ENCODE results near the gene CLIC1. TPM values are rescaled to one million over a fixed set of nuclear protein-coding genes. Genes with fewer than 3 reads are reported as not detected.

Gene CLIC1
- total and polyA plus RNA-seq, 2 experiments from 2014 or later: 269 to 296 TPM

GRCh38 chr6:31687860-31688693, 48.3 kb downstream of the CLIC1 start (continued):
- TF ChIP-seq, protein P1, sequence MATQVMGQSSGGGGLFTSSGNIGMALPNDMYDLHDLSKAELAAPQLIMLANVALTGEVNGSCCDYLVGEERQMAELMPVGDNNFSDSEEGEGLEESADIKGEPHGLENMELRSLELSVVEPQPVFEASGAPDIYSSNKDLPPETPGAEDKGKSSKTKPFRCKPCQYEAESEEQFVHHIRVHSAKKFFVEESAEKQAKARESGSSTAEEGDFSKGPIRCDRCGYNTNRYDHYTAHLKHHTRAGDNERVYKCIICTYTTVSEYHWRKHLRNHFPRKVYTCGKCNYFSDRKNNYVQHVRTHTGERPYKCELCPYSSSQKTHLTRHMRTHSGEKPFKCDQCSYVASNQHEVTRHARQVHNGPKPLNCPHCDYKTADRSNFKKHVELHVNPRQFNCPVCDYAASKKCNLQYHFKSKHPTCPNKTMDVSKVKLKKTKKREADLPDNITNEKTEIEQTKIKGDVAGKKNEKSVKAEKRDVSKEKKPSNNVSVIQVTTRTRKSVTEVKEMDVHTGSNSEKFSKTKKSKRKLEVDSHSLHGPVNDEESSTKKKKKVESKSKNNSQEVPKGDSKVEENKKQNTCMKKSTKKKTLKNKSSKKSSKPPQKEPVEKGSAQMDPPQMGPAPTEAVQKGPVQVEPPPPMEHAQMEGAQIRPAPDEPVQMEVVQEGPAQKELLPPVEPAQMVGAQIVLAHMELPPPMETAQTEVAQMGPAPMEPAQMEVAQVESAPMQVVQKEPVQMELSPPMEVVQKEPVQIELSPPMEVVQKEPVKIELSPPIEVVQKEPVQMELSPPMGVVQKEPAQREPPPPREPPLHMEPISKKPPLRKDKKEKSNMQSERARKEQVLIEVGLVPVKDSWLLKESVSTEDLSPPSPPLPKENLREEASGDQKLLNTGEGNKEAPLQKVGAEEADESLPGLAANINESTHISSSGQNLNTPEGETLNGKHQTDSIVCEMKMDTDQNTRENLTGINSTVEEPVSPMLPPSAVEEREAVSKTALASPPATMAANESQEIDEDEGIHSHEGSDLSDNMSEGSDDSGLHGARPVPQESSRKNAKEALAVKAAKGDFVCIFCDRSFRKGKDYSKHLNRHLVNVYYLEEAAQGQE (IDR thresholded peaks at IDR 0.05; ENCODE audit: unreplicated experiment): no peak
- TF ChIP-seq EZH2phosphoT487 (IDR thresholded peaks at IDR 0.05; ENCODE audit: unreplicated experiment) (no peak), ZNF331 (CRISPR knock-in tag; IDR thresholded peaks at IDR 0.05; ENCODE audit: low read depth) (no peak), ETS1 (IDR thresholded peaks at IDR 0.05) (no peak), ZNF114 (CRISPR knock-in tag; IDR thresholded peaks at IDR 0.05) (no peak), NANOG (IDR thresholded peaks at IDR 0.05; ENCODE audit: borderline replicate concordance) (no peak), JUNB (IDR thresholded peaks at IDR 0.05; ENCODE audit: unreplicated experiment) (no peak), STAT1 (IDR thresholded peaks at IDR 0.05; ENCODE audit: unreplicated experiment) (no peak), CREB1 (CRISPR knock-in tag; IDR thresholded peaks at IDR 0.05; ENCODE audit: low read depth) (no peak)

- ATAC-seq (no peak), DNase-seq (ENCODE audit: low spot score) (no peak)
- TF ChIP-seq, protein P2, sequence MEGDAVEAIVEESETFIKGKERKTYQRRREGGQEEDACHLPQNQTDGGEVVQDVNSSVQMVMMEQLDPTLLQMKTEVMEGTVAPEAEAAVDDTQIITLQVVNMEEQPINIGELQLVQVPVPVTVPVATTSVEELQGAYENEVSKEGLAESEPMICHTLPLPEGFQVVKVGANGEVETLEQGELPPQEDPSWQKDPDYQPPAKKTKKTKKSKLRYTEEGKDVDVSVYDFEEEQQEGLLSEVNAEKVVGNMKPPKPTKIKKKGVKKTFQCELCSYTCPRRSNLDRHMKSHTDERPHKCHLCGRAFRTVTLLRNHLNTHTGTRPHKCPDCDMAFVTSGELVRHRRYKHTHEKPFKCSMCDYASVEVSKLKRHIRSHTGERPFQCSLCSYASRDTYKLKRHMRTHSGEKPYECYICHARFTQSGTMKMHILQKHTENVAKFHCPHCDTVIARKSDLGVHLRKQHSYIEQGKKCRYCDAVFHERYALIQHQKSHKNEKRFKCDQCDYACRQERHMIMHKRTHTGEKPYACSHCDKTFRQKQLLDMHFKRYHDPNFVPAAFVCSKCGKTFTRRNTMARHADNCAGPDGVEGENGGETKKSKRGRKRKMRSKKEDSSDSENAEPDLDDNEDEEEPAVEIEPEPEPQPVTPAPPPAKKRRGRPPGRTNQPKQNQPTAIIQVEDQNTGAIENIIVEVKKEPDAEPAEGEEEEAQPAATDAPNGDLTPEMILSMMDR (conservative IDR thresholded peaks at IDR 0.05; ENCODE audit: low read depth in 2 of 2): 0 out of 4 replicates have a peak, but pooled peaks of 1 of the 2 experiments have one; percentile 20
- no peak for TF ChIP-seq CREB1 (CRISPR knock-in tag; IDR thresholded peaks at IDR 0.05; ENCODE audit: low read depth)
- no peak overlapping the region for H3K27ac Mint-ChIP-seq
- Histone ChIP-seq H3K4me3 (no peak overlapping the region), H3K27me3 (ENCODE audit: insufficient read depth) (peaks cover 3% of the 10 kb centered on the region), H3K79me2 (replicated peaks; ENCODE audit: insufficient read depth) (no peaks in the 10 kb centered on the region), H3K9me2 (ENCODE audit: insufficient read depth) (no peaks in the 10 kb centered on the region), H4K20me1 (replicated peaks; ENCODE audit: insufficient read depth) (no peaks in the 10 kb centered on the region), H3F3A (replicated peaks; ENCODE audit: low read depth) (0 out of 2 replicates have a peak, but pooled peaks cover 5% of the 10 kb centered on the region), H3K4me2 (no peak overlapping the region), H3K36me3 (ENCODE audit: insufficient read depth) (no peaks in the 10 kb centered on the region), H3K27ac (ENCODE audit: low read depth) (no peak overlapping the region), H2AFZ (no peak overlapping the region), H3K4me1 (ENCODE audit: insufficient read depth) (peaks cover 3% of the 10 kb centered on the region)
- no peaks in the 10 kb centered on the region for H3K9me3 Mint-ChIP-seq
- H3K27me3 Mint-ChIP-seq (ENCODE audit: insufficient read depth, low read depth, poor library complexity): peaks cover 13% of the 10 kb centered on the region
- H3K4me3 Mint-ChIP-seq: no peak overlapping the region
- peaks cover 14% of the 10 kb centered on the region for H3K36me3 Mint-ChIP-seq (ENCODE audit: low read depth)
- H3K4me1 Mint-ChIP-seq: peaks cover 4% of the 10 kb centered on the region
Observed at GRCh38 chr6:31687321-31687720, 49.0 kb downstream of the CLIC1 start.
